ENCODE data around the gene TINAGL1. TPM values are rescaled to one million over a fixed set of nuclear protein-coding genes. Genes with fewer than 3 reads are reported as not detected.

TINAGL1 gene
- total RNA-seq, 1 experiment from 2014 or later, result 162 TPM

- no TSS peak for BruUV-seq (replicated peaks)
- Histone ChIP-seq H3K4me3 (no peak overlapping the region), H3K27ac (no peak overlapping the region), H3K79me2 (ENCODE audit: low read depth) (no peaks in the 10 kb centered on the region), H4K20me1 (ENCODE audit: insufficient read depth) (no peaks in the 10 kb centered on the region), H3K36me3 (ENCODE audit: low read depth) (no peaks in the 10 kb centered on the region), H2AFZ (no peak overlapping the region), H3K4me2 (no peak overlapping the region), H3K9me3 (ENCODE audit: insufficient read depth, low read depth) (no peaks in the 10 kb centered on the region), H3F3A (ENCODE audit: insufficient read depth, low read depth) (peaks cover 7% of the 10 kb centered on the region), H3K27me3 (ENCODE audit: insufficient read depth, low read depth) (no peaks in the 10 kb centered on the region), H3K4me1 (replicated peaks; ENCODE audit: insufficient read depth) (no peaks in the 10 kb centered on the region), H3K9me2 (ENCODE audit: insufficient read depth) (no peaks in the 10 kb centered on the region)
- DNase-seq, result no peak
- TF ChIP-seq EZH2 (IDR thresholded peaks at IDR 0.05; ENCODE audit: low read depth), result no peak
- TF ChIP-seq CTCF (conservative IDR thresholded peaks at IDR 0.05), result no peak
- ChIA-PET CTCF (interaction anchor here (0.7 kb wide), 1 partner anchor 65 kb away, joined by 3 read pairs; no protein-coding TSS in a partner anchor), POLR2A (ENCODE audit: unreplicated experiment) (no interaction called here)
- intact Hi-C loops (cut with micrococcal nuclease; ENCODE audit: unreplicated experiment), result no loop called here
These were observed 24.3 kb downstream of the TINAGL1 start for GRCh38 chr1:31600641-31601040.

GRCh38 chr1:31602081-31602480 lies 25.8 kb downstream of the TINAGL1 start:
- POLR2A ChIA-PET (ENCODE audit: unreplicated experiment), result no interaction called here
- DNase-seq, result no peak
- no peaks in the 10 kb centered on the region for H3K36me3 ChIP-seq (ENCODE audit: low read depth)
- H3F3A ChIP-seq (ENCODE audit: insufficient read depth, low read depth), result peaks cover 7% of the 10 kb centered on the region
- H3K27me3 ChIP-seq (ENCODE audit: insufficient read depth, low read depth), result no peaks in the 10 kb centered on the region
- no peaks in the 10 kb centered on the region for H3K4me1 ChIP-seq (replicated peaks; ENCODE audit: insufficient read depth)
- H3K79me2 ChIP-seq (ENCODE audit: low read depth), result no peaks in the 10 kb centered on the region
- intact Hi-C loops (cut with micrococcal nuclease; ENCODE audit: unreplicated experiment), result no loop called here
- H3K9me3 ChIP-seq (ENCODE audit: insufficient read depth, low read depth), result no peaks in the 10 kb centered on the region
- H3K27ac ChIP-seq, result no peak overlapping the region
- no peaks in the 10 kb centered on the region for H4K20me1 ChIP-seq (ENCODE audit: insufficient read depth)
- H3K4me2 ChIP-seq, result no peak overlapping the region
- no peaks in the 10 kb centered on the region for H3K9me2 ChIP-seq (ENCODE audit: insufficient read depth)
- CTCF ChIA-PET, result no interaction called here
- BruUV-seq (replicated peaks), result no TSS peak
- no peak for TF ChIP-seq CTCF (conservative IDR thresholded peaks at IDR 0.05)
- TF ChIP-seq EZH2 (IDR thresholded peaks at IDR 0.05; ENCODE audit: low read depth), result no peak
- no peak overlapping the region for H3K4me3 ChIP-seq
- no peak overlapping the region for H2AFZ ChIP-seq

- Histone ChIP-seq H3K4me2 (no peak overlapping the region), H4K20me1 (ENCODE audit: insufficient read depth) (no peaks in the 10 kb centered on the region), H3K9me3 (ENCODE audit: insufficient read depth, low read depth) (no peaks in the 10 kb centered on the region), H3K36me3 (ENCODE audit: low read depth) (no peaks in the 10 kb centered on the region), H3K27ac (no peak overlapping the region), H3K79me2 (ENCODE audit: low read depth) (no peaks in the 10 kb centered on the region), H3F3A (ENCODE audit: insufficient read depth, low read depth) (no peaks in the 10 kb centered on the region), H3K4me3 (no peak overlapping the region), H3K9me2 (ENCODE audit: insufficient read depth) (no peaks in the 10 kb centered on the region), H3K4me1 (replicated peaks; ENCODE audit: insufficient read depth) (no peaks in the 10 kb centered on the region), H2AFZ (no peak overlapping the region), H3K27me3 (ENCODE audit: insufficient read depth, low read depth) (no peaks in the 10 kb centered on the region)
- CTCF ChIA-PET, result no interaction called here
- no peak for DNase-seq
- intact Hi-C loops (cut with micrococcal nuclease; ENCODE audit: unreplicated experiment), result no loop called here
- POLR2A ChIA-PET (ENCODE audit: unreplicated experiment), result no interaction called here
- no peak for TF ChIP-seq CTCF (conservative IDR thresholded peaks at IDR 0.05)
- no peak for TF ChIP-seq EZH2 (IDR thresholded peaks at IDR 0.05; ENCODE audit: low read depth)
- no TSS peak for BruUV-seq (replicated peaks)
These were observed 29.7 kb downstream of the TINAGL1 start for GRCh38 chr1:31605908-31606427.
